AG04450 (cell line): ENCODE data around the gene OSBPL3. TPM values are rescaled to one million over a fixed set of nuclear protein-coding genes. Genes with fewer than 3 reads are reported as not detected.
"Not testable (repeated sequence)": the region's sequence is repeated elsewhere in the genome, so short reads cannot be mapped to it uniquely, and the experiment has no call there.

Experiments used
- CTCF ChIA-PET: fragments of 300-600, 350-600 bp; formaldehyde crosslinking; extraction: SDS; loops from one replicate; lab custom pipeline; 2022; ENCODE audit warnings: antibody characterized with exemption, inconsistent platforms; lab: Charles Lee
- POLR2A ChIA-PET: fragments of 350-600 bp; formaldehyde crosslinking; extraction: SDS; loops from one replicate; lab custom pipeline; 2021; ENCODE audit warnings: antibody characterized with exemption, inconsistent platforms; lab: Yijun Ruan, JAX
- DNase-seq: peaks from one replicate; pipeline ENCODE4 v3.0.0-alpha.2; 2011; ENCODE audit warnings: low read depth, low spot score
- H3K27ac ChIP-seq: one replicate; pipeline ENCODE4 v1.5.1; 2012; ENCODE audit warnings: low read depth, low read length, control low read depth
- H3K27me3 ChIP-seq: one replicate; pipeline ENCODE4 v1.6.0; 2012; ENCODE audit warnings: low read length; ENCODE audit not compliant: control insufficient read depth, insufficient read depth
- H3K4me3 ChIP-seq: 2 replicates; pipeline ENCODE4 v1.5.1; 2011; ENCODE audit warnings: mild to moderate bottlenecking, low read depth, low read length, control low read depth
- H3K9me3 ChIP-seq: 2 replicates; pipeline ENCODE4 v1.5.1; 2012; ENCODE audit warnings: low read length; ENCODE audit not compliant: control insufficient read depth, insufficient read depth
- CTCF ChIP-seq: IDR thresholded peaks from 2 replicates; pipeline ENCODE4 v1.5.1; 2011; ENCODE audit warnings: low read depth, low read length, control low read depth, inconsistent platforms
- polyA plus RNA-seq: library from polyadenylated mRNA; depleted of rRNA; stranded (reverse); fragments of >200 nt; gene quantifications from 2 replicates; pipeline ENCODE4 v1.2.3, GENCODE V29; 2011

OSBPL3 gene
- polyA plus RNA-seq, 1 experiment: 37.8 TPM

GRCh38 chr7:24799506-24799905 is 180.5 kb downstream of the OSBPL3 start:
- CTCF ChIA-PET: interaction anchor here (1.1 to 6.0 kb wide), 3 partner anchors 11 to 299 kb away, joined by 3 to 100 read pairs (median 9); no protein-coding TSS in a partner anchor
- no peak overlapping the region for H3K4me3 ChIP-seq
- TF ChIP-seq CTCF: no peak
- POLR2A ChIA-PET: no interaction called here
- no peak for DNase-seq
- no peaks in the 10 kb centered on the region for H3K9me3 ChIP-seq
- no peak overlapping the region for H3K27ac ChIP-seq
- no peaks in the 10 kb centered on the region for H3K27me3 ChIP-seq

GRCh38 chr7:24798261-24798660 is 181.7 kb downstream of the OSBPL3 start:
- no peak for DNase-seq
- no peak overlapping the region for H3K4me3 ChIP-seq
- no peak for TF ChIP-seq CTCF
- ChIA-PET CTCF (interaction anchor here (1.0 to 2.4 kb wide), 2 partner anchors 14 to 300 kb away, joined by 3 to 15 read pairs; no protein-coding TSS in a partner anchor), POLR2A (no interaction called here)
- H3K27ac ChIP-seq: no peak overlapping the region
- H3K9me3 ChIP-seq: no peaks in the 10 kb centered on the region
- no peaks in the 10 kb centered on the region for H3K27me3 ChIP-seq

GRCh38 chr7:24797270-24797669 is 182.7 kb downstream of the OSBPL3 start:
- H3K9me3 ChIP-seq: no peaks in the 10 kb centered on the region
- no peaks in the 10 kb centered on the region for H3K27me3 ChIP-seq
- ChIA-PET POLR2A (no interaction called here), CTCF (interaction anchor here (1.0 to 2.4 kb wide), 2 partner anchors 15 to 301 kb away, joined by 3 to 15 read pairs; no protein-coding TSS in a partner anchor)
- no peak overlapping the region for H3K4me3 ChIP-seq
- TF ChIP-seq CTCF: no peak
- no peak overlapping the region for H3K27ac ChIP-seq
- no peak for DNase-seq

GRCh38 chr7:24795407-24795767 is 184.6 kb downstream of the OSBPL3 start:
- ChIA-PET POLR2A (no interaction called here), CTCF (interaction anchor here (1.2 kb wide), 1 partner anchor 17 kb away, joined by 7 read pairs; no protein-coding TSS in a partner anchor)
- Histone ChIP-seq H3K4me3 (no peak overlapping the region), H3K27me3 (no peaks in the 10 kb centered on the region), H3K27ac (no peak overlapping the region), H3K9me3 (no peaks in the 10 kb centered on the region)
- no peak for DNase-seq
- no peak for TF ChIP-seq CTCF

GRCh38 chr7:24794751-24795406 is 185.1 kb downstream of the OSBPL3 start:
- H3K9me3 ChIP-seq, POLR2A ChIA-PET, DNase-seq, H3K27me3 ChIP-seq, H3K4me3 ChIP-seq, H3K27ac ChIP-seq: not testable (repeated sequence)
- CTCF ChIA-PET: interaction anchor here (1.0 to 1.2 kb wide), 2 partner anchors 18 to 25 kb away, joined by 4 to 7 read pairs; no protein-coding TSS in a partner anchor
